ENCODE results near the gene ARHGAP33.
A peak's percentile ranks its signal among the peaks of the same experiment; 100 is the strongest.

- TF ChIP-seq BACH1 (IDR thresholded peaks at IDR 0.05; ENCODE audit: low read length) (no peak), NRF1 (IDR thresholded peaks at IDR 0.05; ENCODE audit: low read depth, low read length) (peak; percentile 39; the same call in 1 of the 2 replicates)
Observed at GRCh38 chr19:35740423-35741202, 34.8 kb upstream of the ARHGAP33 start.
